HG02870 (cell line): ENCODE measurements around the gene BROX.
"Not testable (repeated sequence)": the region's sequence is repeated elsewhere in the genome, so short reads cannot be mapped to it uniquely, and the experiment has no call there.

Source experiments
- ATAC-seq: cut with Tn5 transposase; IDR thresholded peaks from one replicate; pipeline ENCODE4 v1.9.1; 2021; ENCODE audit warnings: mild to moderate bottlenecking, moderate library complexity; ENCODE audit not compliant: unreplicated experiment

BROX gene

GRCh38 chr1:222730866-222731265 is 18.5 kb downstream of the BROX start:
- ATAC-seq = no peak

- ATAC-seq = peak; percentile 97
These were observed 20.1 kb downstream of the BROX start for GRCh38 chr1:222732216-222733159.

- ATAC-seq = no peak
These were observed 22.4 kb downstream of the BROX start for GRCh38 chr1:222734740-222735139.

GRCh38 chr1:222736470-222736869 is 24.1 kb downstream of the BROX start:
- no peak for ATAC-seq

GRCh38 chr1:222736972-222737371 is 24.6 kb downstream of the BROX start, which contains the start of gene FAM177B:
Gene FAM177B (plus strand): TSS chr1:222737202. CDS start chr1:222746546, 9,344 bp downstream.
- ATAC-seq = no peak

GRCh38 chr1:222739465-222739864 is 27.1 kb downstream of the BROX start:
- no peak for ATAC-seq

GRCh38 chr1:222739929-222740328 is 27.6 kb downstream of the BROX start:
- no peak for ATAC-seq

GRCh38 chr1:222741630-222742457 is 29.5 kb downstream of the BROX start:
- ATAC-seq = not testable (repeated sequence)

GRCh38 chr1:222749927-222750326 is 37.6 kb downstream of the BROX start:
- ATAC-seq = no peak

GRCh38 chr1:222750651-222751050 is 38.3 kb downstream of the BROX start:
- ATAC-seq = peak; percentile 94

GRCh38 chr1:222751255-222751654 is 38.9 kb downstream of the BROX start:
- ATAC-seq = no peak

- no peak for ATAC-seq
These were observed 42.2 kb downstream of the BROX start for GRCh38 chr1:222754366-222755139.

- no peak for ATAC-seq
These were observed 45.4 kb downstream of the BROX start for GRCh38 chr1:222757646-222758268.

GRCh38 chr1:222759451-222760035 is 47.2 kb downstream of the BROX start:
- no peak for ATAC-seq

GRCh38 chr1:222761083-222761482 is 48.7 kb downstream of the BROX start:
- ATAC-seq = no peak

GRCh38 chr1:222762178-222762577 is 49.8 kb downstream of the BROX start:
- ATAC-seq = not testable (repeated sequence)

GRCh38 chr1:222767152-222767571 is 54.8 kb downstream of the BROX start:
- no peak for ATAC-seq

- no peak for ATAC-seq
These were observed 56.2 kb downstream of the BROX start for GRCh38 chr1:222768592-222768991.

- ATAC-seq = no peak
These were observed 56.8 kb downstream of the BROX start for GRCh38 chr1:222769181-222769580.
